OCI-LY1 (cell line): ENCODE results near the gene METTL26.

Source experiments
- EZH2 ChIP-seq: fragments of 200-600 bp; sonication (generic), shearing (Covaris generic); IDR thresholded peaks from 2 replicates; pipeline ENCODE4 v1.8.0; 2017; ENCODE audit warnings: borderline replicate concordance, mixed run types, mild to moderate bottlenecking, antibody characterized with exemption, low read length, moderate library complexity, mixed read lengths
- TF ChIP-seq, protein P1 (sequence below): fragments of 200-600 bp; sonication (generic), shearing (Covaris generic); IDR thresholded peaks from 2 replicates; pipeline ENCODE4 v1.5.1; 2017; ENCODE audit warnings: mild to moderate bottlenecking, antibody characterized with exemption, low read length, moderate library complexity, mixed read lengths

DNA sequence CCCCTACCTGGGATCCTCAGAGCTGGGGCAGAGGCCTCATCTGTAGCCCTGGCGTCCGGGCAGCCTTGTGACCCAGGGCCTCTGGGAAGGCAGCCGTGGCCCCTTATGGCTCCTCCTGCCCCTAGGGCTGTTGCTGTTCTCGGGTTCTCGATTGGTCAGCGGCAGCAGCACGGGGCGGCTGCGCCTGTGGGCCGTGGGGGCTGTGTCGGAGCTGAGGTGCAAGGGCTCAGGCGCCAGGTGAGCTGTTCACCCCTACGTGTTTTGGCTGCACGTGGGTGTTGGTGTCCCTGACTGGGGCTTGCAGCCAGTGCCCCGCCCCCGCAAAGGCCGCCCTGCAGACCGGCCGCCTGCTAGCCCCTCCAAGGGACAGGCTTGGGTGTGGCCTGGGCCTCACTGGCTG is 26.0 kb upstream of the METTL26 start:
- TF ChIP-seq, protein P1, sequence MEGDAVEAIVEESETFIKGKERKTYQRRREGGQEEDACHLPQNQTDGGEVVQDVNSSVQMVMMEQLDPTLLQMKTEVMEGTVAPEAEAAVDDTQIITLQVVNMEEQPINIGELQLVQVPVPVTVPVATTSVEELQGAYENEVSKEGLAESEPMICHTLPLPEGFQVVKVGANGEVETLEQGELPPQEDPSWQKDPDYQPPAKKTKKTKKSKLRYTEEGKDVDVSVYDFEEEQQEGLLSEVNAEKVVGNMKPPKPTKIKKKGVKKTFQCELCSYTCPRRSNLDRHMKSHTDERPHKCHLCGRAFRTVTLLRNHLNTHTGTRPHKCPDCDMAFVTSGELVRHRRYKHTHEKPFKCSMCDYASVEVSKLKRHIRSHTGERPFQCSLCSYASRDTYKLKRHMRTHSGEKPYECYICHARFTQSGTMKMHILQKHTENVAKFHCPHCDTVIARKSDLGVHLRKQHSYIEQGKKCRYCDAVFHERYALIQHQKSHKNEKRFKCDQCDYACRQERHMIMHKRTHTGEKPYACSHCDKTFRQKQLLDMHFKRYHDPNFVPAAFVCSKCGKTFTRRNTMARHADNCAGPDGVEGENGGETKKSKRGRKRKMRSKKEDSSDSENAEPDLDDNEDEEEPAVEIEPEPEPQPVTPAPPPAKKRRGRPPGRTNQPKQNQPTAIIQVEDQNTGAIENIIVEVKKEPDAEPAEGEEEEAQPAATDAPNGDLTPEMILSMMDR = no peak
- TF ChIP-seq EZH2 = no peak
